ENCODE measurements around the gene LAPTM4A. TPM values are rescaled to one million over a fixed set of nuclear protein-coding genes. Genes with fewer than 3 reads are reported as not detected.

LAPTM4A gene
- total and polyA plus RNA-seq, 5 donors from 2014 or later = 74.1 to 141 (median 131) TPM

GRCh38 chr2:19991895-19992294 is 59.5 kb downstream of the LAPTM4A start:
- Mint-ChIP-seq H3K4me1 (peaks cover 16 to 26% (median 19%) of the 10 kb centered on the region in 4 donors), H3K36me3 (no peaks in the 10 kb centered on the region), H3K4me3 (peak overlapping the region in 1 of 4 donors; percentile 77), H3K27me3 (peaks cover 32% of the 10 kb centered on the region), H3K9me3 (no peaks in the 10 kb centered on the region), H3K27ac (no peak overlapping the region)
- H3K9me3 ChIP-seq (ENCODE audit: control insufficient read depth in 2 of 2, low read length in 2 of 2) = no peaks in the 10 kb centered on the region
- peaks cover 27% of the 10 kb centered on the region for H3K27me3 ChIP-seq (ENCODE audit: control insufficient read depth, insufficient read depth, low read length)
- peaks cover 15% of the 10 kb centered on the region for H3K4me1 ChIP-seq (ENCODE audit: control insufficient read depth, insufficient read depth, low read length, poor library complexity, severe bottlenecking)
- no peak overlapping the region for H3K4me3 ChIP-seq (ENCODE audit: low read depth, low read length)
- no peak overlapping the region for H3K27ac ChIP-seq (ENCODE audit: insufficient read depth, low read length, poor library complexity, severe bottlenecking)
- no peaks in the 10 kb centered on the region for H3K36me3 ChIP-seq (ENCODE audit: control insufficient read depth, insufficient read depth, low read length)
- DNase-seq (no peak), ATAC-seq (ENCODE audit: low read depth in 2 of 2) (no peak)

- Histone ChIP-seq H3K4me3 (ENCODE audit: low read depth, low read length) (peak overlapping the region; percentile 67), H3K9me3 (ENCODE audit: control insufficient read depth in 2 of 2, low read length in 2 of 2) (no peaks in the 10 kb centered on the region), H3K36me3 (ENCODE audit: control insufficient read depth, insufficient read depth, low read length) (no peaks in the 10 kb centered on the region), H3K4me1 (ENCODE audit: control insufficient read depth, insufficient read depth, low read length, poor library complexity, severe bottlenecking) (peaks cover 15% of the 10 kb centered on the region), H3K27ac (ENCODE audit: insufficient read depth, low read length, poor library complexity, severe bottlenecking) (peak overlapping the region; percentile 58), H3K27me3 (ENCODE audit: control insufficient read depth, insufficient read depth, low read length) (peaks cover 27% of the 10 kb centered on the region)
- ATAC-seq (ENCODE audit: low read depth in 2 of 2) = no peak
- DNase-seq = no peak
- Mint-ChIP-seq H3K4me1 (peaks cover 17 to 26% (median 23%) of the 10 kb centered on the region in 4 donors), H3K9me3 (no peaks in the 10 kb centered on the region), H3K27me3 (peaks cover 25% of the 10 kb centered on the region), H3K27ac (peak overlapping the region in 2 of 3 donors; percentile 71 to 95), H3K36me3 (no peaks in the 10 kb centered on the region), H3K4me3 (peak overlapping the region; percentile 77 to 94 (median 92))
Measured at GRCh38 chr2:19990416-19990728, 61.1 kb downstream of the LAPTM4A start.

- Histone ChIP-seq H3K9me3 (ENCODE audit: control insufficient read depth in 2 of 2, low read length in 2 of 2) (no peaks in the 10 kb centered on the region), H3K4me3 (ENCODE audit: low read depth, low read length) (peak within 1 kb of the TSS; percentile 78), H3K36me3 (ENCODE audit: control insufficient read depth, insufficient read depth, low read length) (no peaks in the 10 kb centered on the region), H3K27me3 (ENCODE audit: control insufficient read depth, insufficient read depth, low read length) (peaks cover 27% of the 10 kb centered on the region), H3K4me1 (ENCODE audit: control insufficient read depth, insufficient read depth, low read length, poor library complexity, severe bottlenecking) (peaks cover 15% of the 10 kb centered on the region), H3K27ac (ENCODE audit: insufficient read depth, low read length, poor library complexity, severe bottlenecking) (peak within 1 kb of the TSS; percentile 58)
- Mint-ChIP-seq H3K36me3 (no peaks in the 10 kb centered on the region), H3K9me3 (no peaks in the 10 kb centered on the region), H3K4me3 (peak within 1 kb of the TSS; percentile 77 to 94 (median 92)), H3K27ac (peak within 1 kb of the TSS; percentile 38 to 95 (median 95)), H3K4me1 (peaks cover 17 to 26% (median 23%) of the 10 kb centered on the region in 4 donors), H3K27me3 (peaks cover 25% of the 10 kb centered on the region)
- peak; percentile 88 for ATAC-seq (ENCODE audit: low read depth in 2 of 2)
- peak; percentile 83 to 90 (median 85) for DNase-seq
Measured at GRCh38 chr2:19989667-19990415, 61.6 kb downstream of the LAPTM4A start, which contains the start of gene WDR35. Gene WDR35, minus strand, starts transcription at chr2:19990105. Its CDS starts 90 bp downstream, at chr2:19990015.

- Histone ChIP-seq H3K36me3 (ENCODE audit: control insufficient read depth, insufficient read depth, low read length) (no peaks in the 10 kb centered on the region), H3K27ac (ENCODE audit: insufficient read depth, low read length, poor library complexity, severe bottlenecking) (no peak overlapping the region), H3K27me3 (ENCODE audit: control insufficient read depth, insufficient read depth, low read length) (peaks cover 24% of the 10 kb centered on the region), H3K4me3 (ENCODE audit: low read depth, low read length) (peak overlapping the region; percentile 78), H3K4me1 (ENCODE audit: control insufficient read depth, insufficient read depth, low read length, poor library complexity, severe bottlenecking) (peaks cover 15% of the 10 kb centered on the region), H3K9me3 (ENCODE audit: control insufficient read depth in 2 of 2, low read length in 2 of 2) (no peaks in the 10 kb centered on the region)
- Mint-ChIP-seq H3K9me3 (no peaks in the 10 kb centered on the region), H3K27me3 (peaks cover 24% of the 10 kb centered on the region), H3K4me1 (peaks cover 17 to 26% (median 23%) of the 10 kb centered on the region in 4 donors), H3K36me3 (peaks cover 2% of the 10 kb centered on the region), H3K4me3 (peak overlapping the region; percentile 77 to 94 (median 92)), H3K27ac (peak overlapping the region in 2 of 3 donors; percentile 95)
- DNase-seq (no peak), ATAC-seq (ENCODE audit: low read depth in 2 of 2) (no peak)
Measured at GRCh38 chr2:19989342-19989666, 62.1 kb downstream of the LAPTM4A start.

GRCh38 chr2:19988600-19988999 is 62.8 kb downstream of the LAPTM4A start:
- ATAC-seq (ENCODE audit: low read depth in 2 of 2) (no peak), DNase-seq (no peak)
- no peak overlapping the region for H3K27ac ChIP-seq (ENCODE audit: insufficient read depth, low read length, poor library complexity, severe bottlenecking)
- peaks cover 15% of the 10 kb centered on the region for H3K4me1 ChIP-seq (ENCODE audit: control insufficient read depth, insufficient read depth, low read length, poor library complexity, severe bottlenecking)
- H3K27me3 ChIP-seq (ENCODE audit: control insufficient read depth, insufficient read depth, low read length) = peaks cover 20% of the 10 kb centered on the region
- H3K4me3 ChIP-seq (ENCODE audit: low read depth, low read length) = no peak overlapping the region
- peaks cover 5% of the 10 kb centered on the region for H3K36me3 Mint-ChIP-seq
- peak overlapping the region in 1 of 3 donors; percentile 95 for H3K27ac Mint-ChIP-seq
- H3K9me3 ChIP-seq (ENCODE audit: control insufficient read depth in 2 of 2, low read length in 2 of 2) = no peaks in the 10 kb centered on the region
- H3K9me3 Mint-ChIP-seq = no peaks in the 10 kb centered on the region
- peak overlapping the region; percentile 77 to 94 (median 92) for H3K4me3 Mint-ChIP-seq
- H3K27me3 Mint-ChIP-seq = peaks cover 17% of the 10 kb centered on the region
- peaks cover 17 to 26% (median 23%) of the 10 kb centered on the region in 4 donors for H3K4me1 Mint-ChIP-seq
- no peaks in the 10 kb centered on the region for H3K36me3 ChIP-seq (ENCODE audit: control insufficient read depth, insufficient read depth, low read length)

- H3K9me3 Mint-ChIP-seq = no peaks in the 10 kb centered on the region
- peaks cover 11% of the 10 kb centered on the region for H3K27me3 Mint-ChIP-seq
- H3K4me1 Mint-ChIP-seq = peaks cover 17 to 26% (median 23%) of the 10 kb centered on the region in 4 donors
- ATAC-seq (ENCODE audit: low read depth in 2 of 2) = no peak
- no peaks in the 10 kb centered on the region for H3K36me3 ChIP-seq (ENCODE audit: control insufficient read depth, insufficient read depth, low read length)
- H3K4me3 ChIP-seq (ENCODE audit: low read depth, low read length) = no peak overlapping the region
- no peak for DNase-seq
- peaks cover 14% of the 10 kb centered on the region for H3K27me3 ChIP-seq (ENCODE audit: control insufficient read depth, insufficient read depth, low read length)
- no peak overlapping the region for H3K27ac ChIP-seq (ENCODE audit: insufficient read depth, low read length, poor library complexity, severe bottlenecking)
- H3K9me3 ChIP-seq (ENCODE audit: control insufficient read depth in 2 of 2, low read length in 2 of 2) = no peaks in the 10 kb centered on the region
- peaks cover 5% of the 10 kb centered on the region for H3K36me3 Mint-ChIP-seq
- H3K4me1 ChIP-seq (ENCODE audit: control insufficient read depth, insufficient read depth, low read length, poor library complexity, severe bottlenecking) = peaks cover 15% of the 10 kb centered on the region
- peak overlapping the region in 3 of 4 donors; percentile 77 to 94 (median 94) for H3K4me3 Mint-ChIP-seq
- H3K27ac Mint-ChIP-seq = no peak overlapping the region
Measured at GRCh38 chr2:19987936-19988335, 63.5 kb downstream of the LAPTM4A start.

Other genes with a start within 250 kb of the LAPTM4A start
- gene TTC32, start 149.6 kb downstream of the LAPTM4A start, total RNA-seq = 40.6 TPM
- 10 to 100 TPM; 24.7 to 39.1 (median 29.2) TPM for gene TTC32, start 149.6 kb downstream of the LAPTM4A start, polyA plus RNA-seq
- gene WDR35, start 61.5 kb downstream of the LAPTM4A start, total RNA-seq = 3.8 TPM
- gene WDR35, start 61.5 kb downstream of the LAPTM4A start, polyA plus RNA-seq = 1 to 10 TPM; 1.3 to 2.6 (median 1.9) TPM
- gene MATN3, start 39.0 kb downstream of the LAPTM4A start, total RNA-seq = not detected
- not detected for gene MATN3, start 39.0 kb downstream of the LAPTM4A start, polyA plus RNA-seq
- gene SDC1, start 173.5 kb upstream of the LAPTM4A start, total RNA-seq = not detected
- gene SDC1, start 173.5 kb upstream of the LAPTM4A start, polyA plus RNA-seq = not detected

Data from CD4-positive, CD25-positive, alpha-beta regulatory T cell (primary cell).